ENCODE results near the gene LDLRAD4.

LDLRAD4 gene

DNA sequence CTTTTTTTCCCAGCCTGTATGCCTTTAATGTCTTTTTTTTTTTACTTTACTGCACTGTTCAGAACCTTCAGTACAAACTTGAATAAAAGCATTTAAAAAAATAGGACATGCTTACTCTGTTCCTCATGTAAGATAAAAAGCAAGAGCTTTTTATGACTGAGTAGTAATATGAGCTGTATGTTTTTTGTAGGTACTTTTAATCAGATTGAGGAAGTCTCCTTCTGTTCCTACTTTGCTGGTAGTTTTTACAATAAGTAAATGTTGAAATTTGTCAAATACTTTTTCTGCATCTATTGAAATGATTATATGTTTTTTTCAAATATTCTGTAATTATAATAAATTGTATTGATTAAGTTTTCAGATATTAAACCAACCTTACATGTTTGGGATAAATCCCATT is 318.0 kb downstream of the LDLRAD4 start:
- DNase-seq (ENCODE audit: low read depth): no peak

DNA sequence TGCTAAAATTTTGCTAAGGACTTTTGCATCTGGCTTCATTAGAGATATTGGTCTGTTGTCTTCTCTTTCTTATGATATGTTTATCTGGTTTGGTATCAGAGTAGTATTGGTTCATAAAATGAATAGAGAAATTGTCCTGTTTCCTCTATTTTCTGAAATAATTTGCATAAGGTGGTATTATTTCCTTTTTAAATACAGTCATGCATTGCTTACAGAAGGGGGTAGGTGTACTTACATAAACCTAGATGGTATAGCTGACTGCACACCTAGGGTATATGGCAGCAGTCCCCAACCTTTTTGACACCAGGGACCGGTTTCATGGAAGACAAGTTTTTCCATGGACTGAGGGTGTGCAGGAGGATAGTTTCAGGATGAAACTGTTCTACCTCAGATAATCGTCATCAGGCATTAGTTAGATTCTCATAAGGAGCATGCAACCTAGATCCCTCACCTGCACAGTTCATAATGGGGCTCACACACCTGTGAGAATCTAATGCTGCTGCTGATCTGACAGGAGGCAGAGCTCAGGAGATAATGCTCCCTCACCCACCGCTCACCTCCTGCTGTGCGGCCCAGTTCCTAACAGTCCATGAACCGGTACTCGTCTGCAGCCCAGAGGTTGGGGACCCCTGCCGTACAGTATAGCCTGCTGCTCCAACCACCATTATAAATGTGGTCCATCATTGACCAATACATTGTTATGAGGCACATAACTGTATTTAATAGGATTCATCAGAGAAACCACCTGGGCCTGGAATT is 318.6 kb downstream of the LDLRAD4 start:
- DNase-seq (ENCODE audit: low read depth): no peak

DNA sequence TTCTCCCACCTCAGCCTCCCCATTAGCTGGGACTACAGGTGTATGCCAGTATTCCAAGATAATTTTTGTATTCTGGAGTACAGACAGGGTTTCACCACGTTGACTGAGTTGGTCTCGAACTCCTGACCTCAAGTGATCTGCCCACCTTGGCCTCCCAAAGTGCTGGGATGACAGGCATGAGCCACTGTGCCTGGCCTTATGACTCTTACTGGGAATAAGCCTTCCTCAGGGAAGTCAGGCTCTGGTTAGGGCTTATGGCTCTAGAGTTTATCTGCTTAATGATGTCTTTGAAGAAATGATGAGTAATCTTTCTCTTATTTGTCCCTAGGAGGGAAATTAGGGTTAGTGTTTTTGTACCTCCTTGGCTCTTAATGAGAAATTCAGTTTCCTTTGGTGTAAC is 320.1 kb downstream of the LDLRAD4 start:
- no peak for DNase-seq (ENCODE audit: low read depth)

DNA sequence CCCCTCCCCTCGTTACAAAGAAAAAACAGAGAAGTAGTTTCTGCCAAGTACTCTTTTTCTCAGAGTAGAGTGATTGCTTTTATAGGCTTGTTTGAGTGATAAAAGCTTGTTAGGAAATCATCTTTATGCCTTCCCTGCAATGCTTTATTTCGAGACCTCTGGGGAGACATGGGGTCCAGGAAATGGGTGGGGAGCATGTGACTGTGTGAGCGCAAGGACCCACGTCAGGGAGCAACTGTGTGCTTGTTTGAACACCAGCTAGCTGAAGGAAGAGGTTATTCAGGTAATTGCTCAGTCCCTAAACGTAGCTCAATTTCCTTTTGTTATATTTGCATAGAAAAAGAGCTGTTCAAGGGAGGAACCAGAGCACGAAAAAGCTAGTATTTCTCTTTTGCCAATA is 320.5 kb downstream of the LDLRAD4 start:
- no peak for DNase-seq (ENCODE audit: low read depth)

DNA sequence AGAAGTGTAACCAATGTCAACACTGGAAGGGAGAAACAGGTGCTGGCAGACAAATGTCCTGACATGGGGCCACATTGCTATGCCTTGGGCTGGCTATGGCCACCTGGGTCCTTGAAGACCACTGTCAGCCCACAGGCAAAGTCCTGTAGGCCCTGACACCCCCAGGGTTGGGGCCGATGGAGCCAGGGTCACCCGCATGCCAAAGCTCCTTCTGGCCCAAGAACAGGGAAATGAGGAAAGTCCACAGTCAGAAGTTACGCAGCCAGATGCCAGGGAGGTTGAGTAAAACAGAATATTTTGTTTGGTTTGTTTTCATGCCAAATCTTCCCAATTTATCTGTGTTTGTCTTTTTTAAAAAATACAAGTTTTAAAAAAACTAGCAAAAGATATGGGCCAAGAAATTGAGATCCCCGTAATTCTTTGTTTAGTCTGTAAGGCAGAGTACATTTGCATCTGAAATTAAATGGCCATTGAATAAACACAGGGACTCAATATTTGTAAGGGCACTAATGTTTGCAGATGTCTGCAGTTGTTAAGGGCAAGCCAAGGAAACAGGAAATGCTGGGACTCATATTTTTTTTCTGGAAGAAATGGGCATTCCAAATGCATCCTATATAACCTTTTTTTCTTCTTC is 321.4 kb downstream of the LDLRAD4 start:
- no peak for DNase-seq (ENCODE audit: low read depth)

DNA sequence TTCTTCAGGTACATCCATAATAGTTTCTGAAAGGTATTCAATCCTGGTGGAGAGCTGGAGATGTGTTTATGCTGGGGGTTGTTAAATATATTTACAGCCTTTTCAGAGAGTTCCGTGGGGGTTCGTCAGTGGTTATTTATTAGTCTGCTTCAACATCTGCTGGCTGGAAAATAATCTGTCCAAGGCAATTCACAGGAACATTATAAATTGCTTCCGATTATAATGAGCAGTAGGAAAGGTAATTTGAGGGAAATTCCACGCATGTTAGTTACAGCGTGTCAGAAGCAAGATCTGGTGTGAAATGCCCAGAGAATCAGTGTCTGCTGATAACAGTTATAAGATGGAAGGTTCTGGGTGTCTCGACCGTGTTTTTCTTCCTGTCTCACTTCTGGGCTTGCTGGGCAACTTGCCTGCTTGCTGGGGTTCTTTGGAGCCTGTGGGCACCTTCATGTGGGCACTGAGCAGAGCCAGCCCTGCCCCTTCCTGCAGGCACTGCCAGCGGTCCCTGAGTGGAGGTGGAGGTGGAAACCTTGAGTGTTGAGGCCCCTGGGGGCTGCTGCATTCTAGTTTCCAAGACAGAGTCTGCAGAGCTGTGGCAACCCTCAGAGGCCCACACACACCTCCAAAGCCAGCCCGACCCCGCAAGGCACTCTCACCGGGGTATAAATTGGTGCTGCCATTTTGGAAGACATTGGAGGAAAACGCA is 322.1 kb downstream of the LDLRAD4 start:
- DNase-seq (ENCODE audit: low read depth): peak; percentile 9

DNA sequence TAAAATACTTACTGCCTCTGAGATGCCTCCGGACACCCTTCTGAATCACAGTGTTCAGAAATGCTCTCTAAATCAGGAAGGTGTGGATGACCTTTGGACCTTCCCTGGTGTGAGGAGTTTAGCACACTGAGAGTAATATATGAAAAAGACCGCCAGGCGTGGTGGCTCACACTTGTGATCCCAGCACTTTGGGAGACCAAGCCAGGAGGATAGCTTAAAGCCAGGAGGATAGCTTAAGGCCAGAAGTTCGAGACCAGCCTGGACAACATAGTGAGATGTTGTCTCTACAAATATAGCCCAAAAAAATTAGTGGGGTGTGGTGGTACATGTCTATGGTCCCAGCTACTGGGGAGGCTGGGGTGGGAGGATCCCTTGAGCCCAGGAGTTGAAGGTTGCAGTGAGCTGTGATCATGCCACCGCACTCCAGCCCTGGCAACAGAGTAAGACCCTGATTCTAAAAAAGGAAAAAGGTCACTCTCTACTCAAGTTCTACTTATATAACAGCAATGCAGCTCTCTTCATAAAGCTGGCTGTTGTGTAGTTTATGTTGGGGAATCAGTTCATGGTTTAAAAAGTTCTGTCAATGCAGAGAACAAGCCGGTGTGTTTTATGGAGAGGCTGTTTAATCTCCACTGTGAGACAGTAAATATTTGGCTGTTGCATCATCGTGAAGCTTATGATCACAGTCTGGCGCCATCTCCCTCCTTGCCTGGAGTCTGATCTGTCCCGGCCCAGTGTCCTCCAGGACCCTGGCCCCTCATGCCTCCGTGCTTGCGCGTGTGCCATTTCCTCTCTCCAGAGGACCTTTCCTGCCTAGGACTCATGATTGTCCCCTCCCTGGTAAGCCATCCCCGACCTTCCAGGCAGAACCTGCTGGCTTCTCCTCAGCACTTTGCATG is 323.3 kb downstream of the LDLRAD4 start:
- no peak for DNase-seq (ENCODE audit: low read depth)

DNA sequence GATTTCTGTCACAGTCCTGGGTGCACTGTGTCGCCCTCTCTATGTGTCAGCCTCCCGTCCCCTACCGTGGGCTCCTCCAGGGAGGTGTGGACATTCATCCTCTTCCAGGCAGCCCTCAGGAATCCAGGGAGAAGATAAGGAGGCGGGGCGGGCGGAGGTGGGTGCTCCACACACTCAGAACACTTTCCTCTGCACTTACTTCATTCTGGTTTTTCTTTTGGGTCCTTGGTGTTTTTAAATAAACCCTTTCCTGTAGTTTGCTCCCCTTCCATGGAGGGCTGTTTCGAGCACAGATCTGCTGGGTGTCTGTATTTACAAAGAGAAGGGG is 323.9 kb downstream of the LDLRAD4 start:
- DNase-seq (ENCODE audit: low read depth): no peak

DNA sequence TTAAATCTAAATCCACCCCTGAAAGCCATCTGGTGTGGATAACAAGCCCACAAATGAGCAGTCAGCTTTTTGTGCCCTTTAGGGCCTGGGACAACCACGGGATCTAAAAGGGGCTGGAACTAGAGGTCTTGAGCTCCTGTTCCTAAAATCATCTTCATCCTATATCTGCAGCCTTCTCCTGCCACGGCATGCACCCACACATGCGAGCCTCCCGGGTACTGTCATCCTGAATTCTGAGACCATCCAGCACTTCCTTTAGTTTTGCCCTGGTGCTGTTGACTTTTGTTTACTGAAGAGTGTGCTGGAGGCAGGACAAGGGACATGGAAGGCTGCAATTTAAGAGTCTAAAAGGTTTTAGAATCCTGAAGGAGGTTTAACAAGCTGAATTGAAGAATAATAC is 324.6 kb downstream of the LDLRAD4 start:
- DNase-seq (ENCODE audit: low read depth): no peak

DNA sequence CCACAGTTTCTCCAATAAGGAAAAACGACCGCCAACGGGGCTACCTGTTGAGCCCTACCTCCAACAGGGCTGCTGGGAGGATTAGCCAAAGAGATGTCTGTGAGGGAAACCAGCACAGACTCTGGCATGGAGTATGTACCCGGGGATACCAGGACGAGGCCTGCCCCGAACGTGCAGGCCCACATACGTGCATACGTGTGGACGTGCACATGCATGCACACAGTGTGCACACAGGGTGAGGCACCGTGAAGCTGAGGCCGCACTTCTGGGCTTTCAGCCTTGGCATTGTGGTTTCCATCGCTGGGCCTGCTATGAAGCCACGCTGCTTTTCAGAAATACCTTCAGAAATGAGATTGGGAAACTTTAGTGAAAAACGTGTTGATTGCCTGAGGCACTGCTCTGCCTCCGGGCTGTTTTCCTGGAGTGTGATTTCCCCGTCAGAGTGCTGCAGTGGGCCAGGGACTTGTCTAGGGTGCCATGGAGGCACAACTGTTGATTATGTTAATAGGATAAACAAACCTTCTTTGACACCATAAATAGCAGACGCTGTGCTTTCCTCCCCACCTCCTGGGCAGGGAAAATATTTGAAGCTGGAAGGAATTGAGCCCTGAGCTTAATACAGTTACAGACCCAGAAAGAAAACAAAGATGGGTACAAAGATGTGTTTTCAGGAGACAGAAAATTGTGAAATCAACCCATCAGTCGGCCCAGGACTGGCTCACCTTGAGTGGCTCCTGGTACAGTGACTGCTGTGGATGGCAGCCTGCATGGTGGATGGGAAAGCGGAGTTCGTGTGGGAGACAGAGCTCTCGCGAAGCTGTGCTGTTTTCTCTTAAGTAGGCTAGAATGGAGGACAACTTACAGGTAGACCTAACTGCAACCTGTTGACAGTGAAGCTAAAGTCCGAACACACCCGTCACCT is 325.5 kb downstream of the LDLRAD4 start:
- DNase-seq (ENCODE audit: low read depth): no peak

DNA sequence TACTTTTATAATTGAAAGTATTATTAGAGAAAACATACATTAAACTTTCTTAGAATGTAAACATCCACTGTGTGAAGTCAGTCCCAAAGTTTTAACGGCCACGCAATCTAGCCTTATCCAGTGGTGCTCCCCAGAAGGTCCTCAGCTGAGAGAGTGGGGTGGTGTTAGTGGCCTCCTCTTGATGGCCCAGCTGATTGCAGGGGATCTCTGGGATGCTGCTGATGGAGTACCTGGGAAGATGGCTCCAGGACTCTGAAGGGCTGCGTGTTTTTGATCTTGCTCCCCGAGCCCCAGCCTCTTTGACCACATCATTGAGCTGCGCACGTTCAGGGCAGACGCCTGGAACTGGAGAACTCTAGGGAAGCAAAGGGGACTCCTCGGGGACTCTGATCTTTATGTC is 326.4 kb downstream of the LDLRAD4 start:
- no peak for DNase-seq (ENCODE audit: low read depth)

DNA sequence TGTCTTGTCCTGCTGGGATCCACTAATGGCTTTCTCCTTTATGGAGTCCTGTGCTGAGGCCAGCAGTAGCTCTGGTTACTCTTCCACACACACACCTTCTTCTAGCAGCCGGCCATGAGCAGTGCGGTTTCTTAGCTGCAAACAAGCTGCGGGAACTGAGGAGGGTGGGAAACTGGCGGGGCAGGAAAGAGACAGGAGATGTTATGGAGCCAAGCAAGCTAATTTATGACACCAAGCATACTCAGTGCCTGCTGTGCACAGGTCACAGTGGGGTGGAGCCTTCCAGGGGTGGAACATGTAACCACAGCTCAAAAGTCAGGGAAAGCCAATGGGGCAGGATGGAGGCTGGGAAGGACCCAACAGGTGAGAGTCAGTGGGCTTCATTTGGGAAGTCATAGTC is 327.0 kb downstream of the LDLRAD4 start:
- no peak for DNase-seq (ENCODE audit: low read depth)

DNA sequence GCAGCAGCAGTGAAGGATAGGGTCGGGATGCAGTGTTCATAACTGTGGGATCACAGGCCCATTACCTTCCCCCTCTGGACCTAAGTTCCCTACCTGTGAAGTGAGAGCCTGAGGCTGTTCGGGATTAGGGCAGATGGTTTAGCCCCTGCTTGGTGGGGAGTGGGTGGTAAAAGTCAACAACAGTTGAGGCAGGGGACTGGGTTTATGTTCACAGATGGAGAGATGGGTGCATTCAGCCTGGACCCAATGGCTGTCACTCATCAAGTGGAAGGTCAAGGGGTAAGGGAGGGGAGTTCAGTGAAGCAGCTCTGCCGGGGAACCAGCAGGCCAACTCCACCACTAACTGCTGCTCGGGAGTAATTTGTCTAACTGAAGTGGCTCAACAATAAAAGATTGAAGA is 327.4 kb downstream of the LDLRAD4 start:
- no peak for DNase-seq (ENCODE audit: low read depth)

DNA sequence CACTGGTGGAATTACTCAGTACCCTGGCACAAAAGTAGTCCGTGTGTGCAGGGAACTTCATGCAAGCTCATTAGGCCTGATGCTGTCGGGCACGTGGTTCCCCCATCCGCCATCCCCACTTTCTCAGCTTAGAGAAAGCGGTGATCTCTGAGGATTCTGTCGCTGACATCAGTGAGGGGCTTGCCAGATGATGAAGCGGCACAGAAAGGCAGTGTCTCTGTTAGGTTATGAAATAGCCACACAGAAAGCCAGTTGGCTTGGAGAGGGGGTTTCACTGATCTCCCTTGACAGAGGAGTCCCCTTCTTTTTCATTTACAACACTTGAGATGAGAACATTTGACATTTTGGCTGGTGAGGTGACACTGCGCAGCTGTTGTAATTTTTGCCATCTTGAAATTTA is 328.1 kb downstream of the LDLRAD4 start:
- no peak for DNase-seq (ENCODE audit: low read depth)

DNA sequence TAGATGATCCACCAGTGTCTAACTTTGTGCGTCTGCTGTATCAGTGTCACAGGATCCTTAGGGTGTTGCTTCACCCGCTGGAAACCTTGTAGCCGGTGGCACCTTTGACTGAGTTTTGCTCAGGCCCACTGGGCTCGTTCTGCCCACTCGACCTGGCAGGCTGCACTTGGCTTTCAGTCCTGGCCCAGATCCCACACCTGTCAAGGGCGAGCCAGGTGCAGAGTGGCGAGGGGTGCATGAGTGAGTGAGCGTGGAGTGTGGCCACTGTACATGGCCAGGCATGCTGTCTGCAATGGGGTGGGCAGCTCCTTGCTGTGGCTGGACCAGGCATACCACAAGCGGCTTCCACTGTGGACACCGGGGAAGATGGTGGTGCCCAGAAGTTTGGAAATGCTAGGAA is 328.8 kb downstream of the LDLRAD4 start:
- DNase-seq (ENCODE audit: low read depth): no peak

DNA sequence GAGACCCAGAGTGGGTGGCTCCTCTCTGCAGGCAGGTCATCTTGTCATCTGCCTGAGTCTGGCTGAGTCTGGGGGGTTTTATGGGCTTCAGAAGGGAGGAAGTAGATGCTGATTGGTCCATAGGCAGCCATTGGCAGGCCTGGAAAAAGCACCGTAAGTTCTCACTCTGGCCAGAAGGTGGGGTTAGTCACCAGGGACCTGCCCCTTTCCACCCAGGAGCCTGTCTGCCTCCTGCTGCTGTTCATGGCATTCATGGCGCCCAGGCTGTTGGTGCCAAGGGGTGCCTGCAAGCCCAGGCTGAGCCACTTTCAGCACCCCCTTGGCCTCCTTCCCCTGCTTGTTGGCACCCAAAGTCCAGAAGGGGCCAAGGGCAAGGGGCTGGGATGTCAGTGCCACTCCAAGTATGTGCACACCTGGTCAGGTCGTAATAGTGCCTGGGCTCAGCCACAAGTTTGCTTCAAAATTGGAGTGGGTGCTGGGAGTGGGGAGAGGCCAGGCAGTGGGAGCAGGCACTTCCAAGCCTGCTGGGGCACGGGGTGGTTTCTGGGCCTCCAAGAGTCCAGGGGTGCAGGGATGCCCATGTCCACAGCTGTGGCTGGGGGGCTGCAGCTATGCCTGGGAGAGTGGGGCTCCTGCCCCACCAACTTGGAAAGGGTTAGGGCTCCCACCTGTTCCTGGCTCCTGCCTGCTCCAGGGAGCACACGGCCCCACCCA is 329.7 kb downstream of the LDLRAD4 start:
- no peak for DNase-seq (ENCODE audit: low read depth)

DNA sequence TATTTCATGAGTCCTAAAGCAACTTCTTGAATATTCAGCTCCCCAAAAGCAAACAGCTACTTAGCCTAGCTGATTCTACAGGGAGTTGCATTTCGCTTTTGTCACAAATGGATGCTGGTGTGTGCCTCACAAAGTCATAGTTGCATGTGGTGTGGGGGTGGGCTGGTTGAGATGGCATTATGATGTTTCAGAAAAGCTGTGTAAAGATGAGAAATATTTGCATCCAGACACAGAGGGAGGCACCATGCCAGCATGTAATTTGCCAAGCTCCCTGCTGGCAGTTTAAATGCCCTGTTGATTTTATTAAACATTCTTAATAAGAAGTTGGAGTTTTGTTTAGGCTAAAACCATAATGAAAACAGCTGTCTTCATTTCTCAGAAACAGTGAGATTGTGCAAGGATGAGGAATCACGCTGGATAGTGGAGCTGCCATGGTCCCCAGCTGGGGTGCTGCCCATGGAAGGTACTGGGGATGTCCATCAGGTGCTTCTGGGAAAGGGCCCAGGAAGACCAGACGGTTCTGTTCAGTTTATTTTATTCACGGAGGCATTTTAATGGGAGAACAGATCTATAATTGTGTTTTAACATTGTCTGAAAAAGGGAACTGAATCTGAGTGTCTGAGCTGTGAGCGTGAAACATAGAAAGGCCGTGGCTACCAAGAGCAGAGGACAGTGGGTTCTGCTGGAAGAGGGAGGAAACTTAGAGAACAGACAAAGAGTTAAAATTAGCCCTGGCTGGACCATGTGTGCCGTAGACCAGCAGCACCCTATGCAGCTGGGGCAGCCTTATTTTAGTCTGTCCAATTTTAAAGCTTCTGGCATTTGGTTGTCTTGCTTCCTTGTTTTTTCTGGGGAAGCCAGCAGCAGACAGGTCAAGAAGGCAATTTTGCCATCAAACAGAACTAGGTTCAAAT is 330.7 kb downstream of the LDLRAD4 start:
- no peak for DNase-seq (ENCODE audit: low read depth)

DNA sequence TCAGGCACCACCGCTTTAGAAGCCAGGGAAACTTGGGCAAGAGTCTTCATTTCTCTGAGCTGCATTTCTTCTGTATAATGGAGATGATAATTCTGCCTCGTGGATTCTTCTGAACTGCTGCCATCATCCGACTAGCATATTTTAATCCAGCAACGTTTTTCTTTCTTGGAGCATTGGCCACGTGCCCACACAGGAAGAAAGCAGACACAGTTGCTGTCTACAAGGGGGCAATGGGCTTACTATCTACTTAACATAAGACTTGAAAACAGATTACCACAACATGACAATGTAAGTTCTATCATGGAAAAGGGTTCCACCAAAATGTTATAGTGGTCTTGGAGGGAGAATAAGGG is 331.3 kb downstream of the LDLRAD4 start:
- DNase-seq (ENCODE audit: low read depth): no peak

DNA sequence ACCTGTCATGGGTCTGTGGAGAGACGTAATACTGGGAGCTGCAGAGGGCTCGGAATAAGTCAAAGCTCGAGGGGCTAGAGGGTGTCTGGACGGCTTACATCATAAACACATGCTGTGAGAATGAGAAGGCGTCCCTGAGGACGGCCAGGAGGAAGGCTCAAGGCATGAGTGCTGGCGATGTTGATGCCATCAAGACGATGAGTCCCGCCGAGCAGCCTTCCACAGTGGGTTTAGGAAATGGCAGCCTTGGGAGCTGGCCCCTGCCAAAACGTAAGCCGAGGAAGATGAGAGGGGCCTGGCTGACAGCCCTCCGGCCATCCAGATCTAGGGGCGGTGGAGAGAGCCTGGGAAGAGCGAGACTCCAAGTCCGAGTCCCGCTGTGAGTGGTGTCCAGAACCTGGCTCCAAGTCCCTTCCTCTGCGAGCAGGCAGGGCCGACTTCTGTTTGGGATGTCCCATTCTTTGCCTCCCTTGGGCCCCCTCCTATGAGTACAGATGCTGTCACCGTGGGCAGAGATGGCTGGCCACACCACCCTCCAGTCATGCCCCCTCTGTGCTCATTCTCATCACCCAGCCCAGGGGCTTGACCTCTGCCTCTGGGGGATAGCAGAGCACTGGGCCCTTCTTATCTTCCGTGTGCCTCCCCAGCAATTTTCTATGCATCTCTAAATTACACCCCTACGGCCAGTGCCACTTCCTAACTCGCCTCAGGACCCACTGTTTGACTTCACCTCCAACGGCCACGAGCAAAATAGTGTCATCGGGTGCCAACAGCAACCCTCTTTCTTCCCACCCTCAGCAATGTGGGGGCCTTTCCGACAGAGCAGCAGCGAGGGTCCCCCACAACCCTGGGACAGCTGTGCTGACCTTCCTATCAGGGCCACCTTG is 332.1 kb downstream of the LDLRAD4 start:
- no peak for DNase-seq (ENCODE audit: low read depth)

All from activated gamma-delta T cell treated with anti-CD3 and anti-CD28 coated beads, Interleukin-2, amount 50 U/mL, for 16 hours (primary cell).